Fibroblast of pulmonary artery (primary cell): ENCODE results near the gene CCT3.
A peak's percentile ranks its signal among the peaks of the same experiment; 100 is the strongest.

Experiments used
- DNase-seq: peaks from one replicate; pipeline ENCODE4 v3.0.0-alpha.2; 2010; ENCODE audit warnings: low read depth
- H3K4me3 ChIP-seq: replicated peaks from 2 replicates; pipeline ENCODE4 v1.5.1; 2011; ENCODE audit warnings: low read depth, mild to moderate bottlenecking, control low read depth, low read length, moderate library complexity
- TF ChIP-seq, protein P1 (sequence below): IDR thresholded peaks from 2 replicates; pipeline ENCODE4 v1.5.1; 2011; ENCODE audit warnings: mild to moderate bottlenecking, control low read depth, low read length, inconsistent platforms; ENCODE audit errors: missing control alignments

Gene CCT3

GRCh38 chr1:156384007-156384406 lies 45.9 kb upstream of the CCT3 start:
- no peak overlapping the region for H3K4me3 ChIP-seq
- DNase-seq: no peak
- TF ChIP-seq, protein P1, sequence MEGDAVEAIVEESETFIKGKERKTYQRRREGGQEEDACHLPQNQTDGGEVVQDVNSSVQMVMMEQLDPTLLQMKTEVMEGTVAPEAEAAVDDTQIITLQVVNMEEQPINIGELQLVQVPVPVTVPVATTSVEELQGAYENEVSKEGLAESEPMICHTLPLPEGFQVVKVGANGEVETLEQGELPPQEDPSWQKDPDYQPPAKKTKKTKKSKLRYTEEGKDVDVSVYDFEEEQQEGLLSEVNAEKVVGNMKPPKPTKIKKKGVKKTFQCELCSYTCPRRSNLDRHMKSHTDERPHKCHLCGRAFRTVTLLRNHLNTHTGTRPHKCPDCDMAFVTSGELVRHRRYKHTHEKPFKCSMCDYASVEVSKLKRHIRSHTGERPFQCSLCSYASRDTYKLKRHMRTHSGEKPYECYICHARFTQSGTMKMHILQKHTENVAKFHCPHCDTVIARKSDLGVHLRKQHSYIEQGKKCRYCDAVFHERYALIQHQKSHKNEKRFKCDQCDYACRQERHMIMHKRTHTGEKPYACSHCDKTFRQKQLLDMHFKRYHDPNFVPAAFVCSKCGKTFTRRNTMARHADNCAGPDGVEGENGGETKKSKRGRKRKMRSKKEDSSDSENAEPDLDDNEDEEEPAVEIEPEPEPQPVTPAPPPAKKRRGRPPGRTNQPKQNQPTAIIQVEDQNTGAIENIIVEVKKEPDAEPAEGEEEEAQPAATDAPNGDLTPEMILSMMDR: no peak

GRCh38 chr1:156383023-156383422 lies 44.9 kb upstream of the CCT3 start:
- TF ChIP-seq, protein P1: peak; percentile 86
- peak; percentile 62 for DNase-seq
- no peak overlapping the region for H3K4me3 ChIP-seq

DNA sequence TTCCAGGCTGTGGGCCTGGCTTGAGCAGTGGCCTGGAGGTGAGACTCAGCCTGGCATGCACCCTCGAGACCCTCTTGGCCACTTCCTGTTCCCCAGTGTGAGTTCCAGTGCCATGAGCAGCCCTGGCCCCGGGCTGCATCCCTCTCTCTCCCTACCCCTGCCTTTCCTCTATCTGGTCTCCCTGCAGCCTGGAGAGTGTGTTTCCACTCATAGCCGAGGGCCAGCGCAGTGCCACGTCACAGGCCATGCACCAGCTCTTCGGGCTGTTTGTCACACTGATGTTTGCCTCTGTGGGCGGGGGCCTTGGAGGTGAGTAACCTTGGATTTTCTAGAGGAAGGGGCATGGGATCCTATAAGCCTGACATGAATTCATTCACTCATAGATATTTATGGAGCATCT lies 44.5 kb upstream of the CCT3 start:
- TF ChIP-seq, protein P1: no peak
- H3K4me3 ChIP-seq: no peak overlapping the region
- DNase-seq: no peak

- peak; percentile 21 for DNase-seq
- TF ChIP-seq, protein P1: no peak
These were observed 41.5 kb upstream of the CCT3 start for GRCh38 chr1:156379420-156380165.

DNA sequence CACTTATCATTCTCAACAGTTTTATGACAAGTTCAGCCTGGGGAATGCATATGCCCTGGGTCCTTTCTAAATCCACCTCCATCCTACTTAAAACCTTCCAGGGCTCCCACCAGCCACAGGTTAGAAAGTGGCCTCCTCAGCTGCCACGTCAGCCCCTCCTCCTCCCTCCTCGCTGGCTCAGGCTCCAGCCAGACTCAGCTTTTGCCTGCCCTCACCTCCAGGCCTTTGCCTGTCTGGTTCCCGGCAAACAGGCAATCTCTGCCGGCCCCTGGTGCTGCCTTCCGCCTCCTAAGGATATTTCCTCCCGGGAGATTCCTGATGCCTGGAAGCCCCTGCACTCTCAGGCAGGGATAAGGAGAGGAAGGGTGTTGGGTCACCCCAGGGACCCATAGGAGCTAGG lies 40.5 kb upstream of the CCT3 start:
- TF ChIP-seq, protein P1: no peak
- no peak overlapping the region for H3K4me3 ChIP-seq
- DNase-seq: no peak

More at GRCh38 chr1:156379420-156380165, 41.5 kb upstream of the CCT3 start:
- no peak overlapping the region for H3K4me3 ChIP-seq

DNA sequence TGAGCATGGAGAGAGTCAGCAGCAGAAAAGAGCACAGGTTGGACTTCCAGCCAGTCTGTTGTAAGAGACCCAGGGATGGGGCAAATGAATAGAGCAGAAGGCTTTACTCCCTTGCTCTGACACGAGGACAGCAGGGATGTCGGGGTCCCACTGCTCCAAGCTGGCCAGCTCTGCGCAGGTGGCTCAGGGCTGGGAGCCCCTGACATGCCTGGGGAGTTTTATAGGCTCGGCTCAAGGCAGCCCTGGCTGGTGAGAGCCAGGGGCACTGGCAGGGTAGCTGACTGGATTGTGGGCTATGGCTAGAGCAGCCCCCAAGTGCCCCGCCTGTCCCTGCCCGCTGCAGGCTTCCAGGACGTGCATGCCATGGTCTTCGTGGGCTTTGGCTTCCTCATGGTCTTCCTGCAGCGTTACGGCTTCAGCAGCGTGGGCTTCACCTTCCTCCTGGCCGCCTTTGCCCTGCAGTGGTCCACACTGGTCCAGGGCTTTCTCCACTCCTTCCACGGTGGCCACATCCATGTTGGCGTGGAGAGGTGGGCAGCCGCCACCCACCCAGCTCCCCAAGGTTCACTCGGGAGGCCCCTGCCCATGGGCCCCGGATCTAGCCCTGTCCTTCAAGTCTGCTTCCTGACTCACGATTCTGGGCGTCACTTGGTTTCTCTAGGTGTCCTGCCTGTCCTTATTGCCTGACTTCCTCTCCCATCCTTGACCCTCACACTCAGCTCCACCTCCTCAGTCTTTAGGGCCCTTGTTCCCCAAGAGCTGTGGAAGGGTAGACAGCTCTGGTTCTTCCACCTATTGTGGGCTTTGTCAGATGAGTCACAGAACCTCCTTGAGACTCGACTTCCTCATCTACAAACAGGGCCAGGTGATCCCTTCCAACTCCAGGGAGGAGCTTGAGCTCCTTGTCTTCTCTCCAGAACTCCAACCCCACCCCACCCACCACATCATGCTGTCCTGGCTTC lies 39.1 kb upstream of the CCT3 start:
- TF ChIP-seq, protein P1: no peak
- no peak overlapping the region for H3K4me3 ChIP-seq
- no peak for DNase-seq
